Measurements from ENCODE around the gene TMEM140. TPM values are rescaled to one million over a fixed set of nuclear protein-coding genes. Genes with fewer than 3 reads are reported as not detected.

TMEM140 gene
- total RNA-seq, 2 donors from 2014 or later = not detected

GRCh38 chr7:135195156-135195555 lies 47.3 kb downstream of the TMEM140 start:
- Histone ChIP-seq H3K4me1 (ENCODE audit: control insufficient read depth, insufficient read depth, low read length) (no peaks in the 10 kb centered on the region), H3K9ac (ENCODE audit: extremely low read depth, low read length, poor library complexity, severe bottlenecking) (no peak overlapping the region), H3K27ac (ENCODE audit: low read depth, low read length) (no peak overlapping the region), H3K36me3 (ENCODE audit: control insufficient read depth, insufficient read depth, low read length) (peaks cover 15% of the 10 kb centered on the region), H3K9me3 (ENCODE audit: control insufficient read depth, low read length) (no peaks in the 10 kb centered on the region), H3K27me3 (ENCODE audit: control insufficient read depth, insufficient read depth, low read length, poor library complexity, severe bottlenecking) (no peaks in the 10 kb centered on the region), H3K4me3 (ENCODE audit: low read length) (no peak overlapping the region)
- H3K27me3 Mint-ChIP-seq (ENCODE audit: insufficient read depth) = no peaks in the 10 kb centered on the region
- TF ChIP-seq CTCF (conservative IDR thresholded peaks at IDR 0.05) = no peak
- no peaks in the 10 kb centered on the region for H3K9me3 Mint-ChIP-seq
- 94 to 100% methylated on average over 2 to 4 of the region's 4 CpGs for WGBS, 2 experiments (ENCODE audit: insufficient coverage in 1 of 2, insufficient read length in 1 of 2)
- no peak for DNase-seq
- H3K4me3 Mint-ChIP-seq = no peak overlapping the region
- peaks cover 6% of the 10 kb centered on the region for H3K4me1 Mint-ChIP-seq
- no peak overlapping the region for H3K27ac Mint-ChIP-seq
- H3K36me3 Mint-ChIP-seq (ENCODE audit: low read depth) = peaks cover 42% of the 10 kb centered on the region

- no peaks in the 10 kb centered on the region for H3K27me3 Mint-ChIP-seq (ENCODE audit: insufficient read depth)
- H3K4me1 ChIP-seq (ENCODE audit: control insufficient read depth, insufficient read depth, low read length) = no peaks in the 10 kb centered on the region
- DNase-seq = no peak
- H3K9me3 Mint-ChIP-seq = no peaks in the 10 kb centered on the region
- no peak overlapping the region for H3K27ac Mint-ChIP-seq
- H3K36me3 Mint-ChIP-seq (ENCODE audit: low read depth) = peaks cover 39% of the 10 kb centered on the region
- H3K36me3 ChIP-seq (ENCODE audit: control insufficient read depth, insufficient read depth, low read length) = peaks cover 15% of the 10 kb centered on the region
- no peaks in the 10 kb centered on the region for H3K9me3 ChIP-seq (ENCODE audit: control insufficient read depth, low read length)
- peaks cover 6% of the 10 kb centered on the region for H3K4me1 Mint-ChIP-seq
- WGBS, 2 experiments (ENCODE audit: insufficient coverage in 1 of 2, insufficient read length in 1 of 2) = 94 to 95% methylated on average over 7 to 14 of the region's 14 CpGs
- no peak for TF ChIP-seq CTCF (conservative IDR thresholded peaks at IDR 0.05)
- H3K27me3 ChIP-seq (ENCODE audit: control insufficient read depth, insufficient read depth, low read length, poor library complexity, severe bottlenecking) = no peaks in the 10 kb centered on the region
- H3K4me3 ChIP-seq (ENCODE audit: low read length) = no peak overlapping the region
- H3K9ac ChIP-seq (ENCODE audit: extremely low read depth, low read length, poor library complexity, severe bottlenecking) = no peak overlapping the region
- H3K27ac ChIP-seq (ENCODE audit: low read depth, low read length) = no peak overlapping the region
- H3K4me3 Mint-ChIP-seq = no peak overlapping the region
Observed at GRCh38 chr7:135195968-135196629, 48.2 kb downstream of the TMEM140 start.

GRCh38 chr7:135197343-135197742 lies 49.5 kb downstream of the TMEM140 start:
- peaks cover 38% of the 10 kb centered on the region for H3K36me3 Mint-ChIP-seq (ENCODE audit: low read depth)

More at GRCh38 chr7:135197343-135197742, 49.5 kb downstream of the TMEM140 start:
- H3K9ac ChIP-seq (ENCODE audit: extremely low read depth, low read length, poor library complexity, severe bottlenecking) = no peak overlapping the region
- no peak overlapping the region for H3K27ac Mint-ChIP-seq
- DNase-seq = no peak
- H3K27ac ChIP-seq (ENCODE audit: low read depth, low read length) = no peak overlapping the region
- no peaks in the 10 kb centered on the region for H3K9me3 ChIP-seq (ENCODE audit: control insufficient read depth, low read length)
- H3K36me3 ChIP-seq (ENCODE audit: control insufficient read depth, insufficient read depth, low read length) = peaks cover 16% of the 10 kb centered on the region
- H3K27me3 ChIP-seq (ENCODE audit: control insufficient read depth, insufficient read depth, low read length, poor library complexity, severe bottlenecking) = no peaks in the 10 kb centered on the region
- H3K27me3 Mint-ChIP-seq (ENCODE audit: insufficient read depth) = no peaks in the 10 kb centered on the region
- H3K4me3 ChIP-seq (ENCODE audit: low read length) = no peak overlapping the region
- no peaks in the 10 kb centered on the region for H3K9me3 Mint-ChIP-seq
- H3K4me1 Mint-ChIP-seq = peaks cover 6% of the 10 kb centered on the region
- no peaks in the 10 kb centered on the region for H3K4me1 ChIP-seq (ENCODE audit: control insufficient read depth, insufficient read depth, low read length)
- H3K4me3 Mint-ChIP-seq = no peak overlapping the region
- 85 to 89% methylated on average over 2 of the region's 2 CpGs for WGBS, 2 experiments (ENCODE audit: insufficient coverage in 1 of 2, insufficient read length in 1 of 2)
- TF ChIP-seq CTCF (conservative IDR thresholded peaks at IDR 0.05) = no peak
